ENCODE data around the gene MSI2. TPM values are rescaled to one million over a fixed set of nuclear protein-coding genes. Genes with fewer than 3 reads are reported as not detected.

The MSI2 gene
- total RNA-seq, 4 donors from 2014 or later: 27.3 to 50.4 (median 36.8) TPM

GRCh38 chr17:57457188-57457587 lies 200.9 kb downstream of the MSI2 start:
- ATAC-seq: no peak
- Histone ChIP-seq H3K27me3 (no peaks in the 10 kb centered on the region), H3K4me1 (peaks cover 0 to 17% (median 0%) of the 10 kb centered on the region in 3 donors), H3K4me3 (no peak overlapping the region), H3K9me3 (no peaks in the 10 kb centered on the region), H3K36me3 (no peaks in the 10 kb centered on the region), H3K27ac (no peak overlapping the region)
- no peak for TF ChIP-seq EP300 (IDR thresholded peaks at IDR 0.05)
- no peak for TF ChIP-seq CTCF (IDR thresholded peaks at IDR 0.05)
- TF ChIP-seq POLR2A (IDR thresholded peaks at IDR 0.05): no peak
- 83% methylated on average over 2 of the region's 2 CpGs; no CpG with 5 or more reads in 1 of the 2 donors for WGBS, 2 donors (ENCODE audit: low coverage in 1 of 2)

- no peak overlapping the region for H3K4me3 ChIP-seq
- no peaks in the 10 kb centered on the region for H3K9me3 ChIP-seq
- TF ChIP-seq POLR2A (IDR thresholded peaks at IDR 0.05) (no peak), CTCF (IDR thresholded peaks at IDR 0.05) (no peak), EP300 (IDR thresholded peaks at IDR 0.05) (no peak), POLR2AphosphoS5 (IDR thresholded peaks at IDR 0.05) (no peak)
- no peak for ATAC-seq
- WGBS, 2 donors (ENCODE audit: low coverage in 1 of 2): 92 to 100% methylated on average over 4 of the region's 9 CpGs
- H3K36me3 ChIP-seq: no peaks in the 10 kb centered on the region
- peaks cover 0 to 17% (median 0%) of the 10 kb centered on the region in 3 donors for H3K4me1 ChIP-seq
- no peak overlapping the region for H3K27ac ChIP-seq
- no peaks in the 10 kb centered on the region for H3K27me3 ChIP-seq
These were observed 202.5 kb downstream of the MSI2 start for GRCh38 chr17:57458718-57459285.

GRCh38 chr17:57459286-57459915 lies 203.1 kb downstream of the MSI2 start:
- no peaks in the 10 kb centered on the region for H3K36me3 ChIP-seq
- TF ChIP-seq POLR2AphosphoS5 (IDR thresholded peaks at IDR 0.05) (no peak), EP300 (IDR thresholded peaks at IDR 0.05) (no peak), POLR2A (IDR thresholded peaks at IDR 0.05) (no peak), CTCF (IDR thresholded peaks at IDR 0.05) (no peak)
- peaks cover 0 to 17% (median 0%) of the 10 kb centered on the region in 3 donors for H3K4me1 ChIP-seq
- WGBS, 2 donors (ENCODE audit: low coverage in 1 of 2): 83 to 85% methylated on average over 6 to 9 of the region's 12 CpGs
- ATAC-seq: no peak
- no peaks in the 10 kb centered on the region for H3K27me3 ChIP-seq
- H3K27ac ChIP-seq: no peak overlapping the region
- H3K9me3 ChIP-seq: no peaks in the 10 kb centered on the region
- no peak overlapping the region for H3K4me3 ChIP-seq

- ATAC-seq: no peak
- H3K36me3 ChIP-seq: no peaks in the 10 kb centered on the region
- no peaks in the 10 kb centered on the region for H3K9me3 ChIP-seq
- no peak overlapping the region for H3K27ac ChIP-seq
- H3K4me3 ChIP-seq: no peak overlapping the region
- WGBS, 2 donors (ENCODE audit: low coverage in 1 of 2): 88 to 100% methylated on average over 1 to 5 of the region's 6 CpGs
- TF ChIP-seq POLR2AphosphoS5 (IDR thresholded peaks at IDR 0.05): no peak
- no peak for TF ChIP-seq EP300 (IDR thresholded peaks at IDR 0.05)
- no peak for TF ChIP-seq POLR2A (IDR thresholded peaks at IDR 0.05)
- no peak for TF ChIP-seq CTCF (IDR thresholded peaks at IDR 0.05)
- H3K27me3 ChIP-seq: no peaks in the 10 kb centered on the region
- peaks cover 0 to 1% (median 0%) of the 10 kb centered on the region in 3 donors for H3K4me1 ChIP-seq
These were observed 204.8 kb downstream of the MSI2 start for GRCh38 chr17:57461082-57461481.

GRCh38 chr17:57462007-57462579 lies 205.8 kb downstream of the MSI2 start:
- H3K27me3 ChIP-seq: no peaks in the 10 kb centered on the region
- H3K4me1 ChIP-seq: no peaks in the 10 kb centered on the region
- TF ChIP-seq POLR2A (IDR thresholded peaks at IDR 0.05) (no peak), EP300 (IDR thresholded peaks at IDR 0.05) (no peak), CTCF (IDR thresholded peaks at IDR 0.05) (no peak), POLR2AphosphoS5 (IDR thresholded peaks at IDR 0.05) (no peak)
- WGBS, 2 donors (ENCODE audit: low coverage in 1 of 2): 88 to 98% methylated on average over 2 to 4 of the region's 4 CpGs
- ATAC-seq: no peak
- no peak overlapping the region for H3K4me3 ChIP-seq
- H3K9me3 ChIP-seq: no peaks in the 10 kb centered on the region
- H3K27ac ChIP-seq: no peak overlapping the region
- H3K36me3 ChIP-seq: no peaks in the 10 kb centered on the region

Measured in gastroesophageal sphincter (tissue), 4 donors.